MM.1S (cell line): ENCODE results near the gene CLCN4.

Source experiments
- EZH2 ChIP-seq: fragments of 300-600 bp; sonication (generic); optimal IDR thresholded peaks from 2 replicates; pipeline ENCODE3; 2017; ENCODE audit warnings: low read depth, mild to moderate bottlenecking, antibody characterized with exemption, low read length, mixed read lengths
- EZH2phosphoT487 ChIP-seq: fragments of 300-600 bp; sonication (generic); IDR thresholded peaks from 2 replicates; pipeline ENCODE4 v1.6.1; 2018; ENCODE audit warnings: antibody characterized with exemption, low read length
- TF ChIP-seq, protein P1 (sequence below): fragments of 300-600 bp; sonication (generic); IDR thresholded peaks from 2 replicates; pipeline ENCODE4 v1.5.1; 2016; ENCODE audit warnings: antibody characterized with exemption, low read length, mixed read lengths

- TF ChIP-seq, protein P1, sequence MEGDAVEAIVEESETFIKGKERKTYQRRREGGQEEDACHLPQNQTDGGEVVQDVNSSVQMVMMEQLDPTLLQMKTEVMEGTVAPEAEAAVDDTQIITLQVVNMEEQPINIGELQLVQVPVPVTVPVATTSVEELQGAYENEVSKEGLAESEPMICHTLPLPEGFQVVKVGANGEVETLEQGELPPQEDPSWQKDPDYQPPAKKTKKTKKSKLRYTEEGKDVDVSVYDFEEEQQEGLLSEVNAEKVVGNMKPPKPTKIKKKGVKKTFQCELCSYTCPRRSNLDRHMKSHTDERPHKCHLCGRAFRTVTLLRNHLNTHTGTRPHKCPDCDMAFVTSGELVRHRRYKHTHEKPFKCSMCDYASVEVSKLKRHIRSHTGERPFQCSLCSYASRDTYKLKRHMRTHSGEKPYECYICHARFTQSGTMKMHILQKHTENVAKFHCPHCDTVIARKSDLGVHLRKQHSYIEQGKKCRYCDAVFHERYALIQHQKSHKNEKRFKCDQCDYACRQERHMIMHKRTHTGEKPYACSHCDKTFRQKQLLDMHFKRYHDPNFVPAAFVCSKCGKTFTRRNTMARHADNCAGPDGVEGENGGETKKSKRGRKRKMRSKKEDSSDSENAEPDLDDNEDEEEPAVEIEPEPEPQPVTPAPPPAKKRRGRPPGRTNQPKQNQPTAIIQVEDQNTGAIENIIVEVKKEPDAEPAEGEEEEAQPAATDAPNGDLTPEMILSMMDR, result no peak
- TF ChIP-seq EZH2 (no peak), EZH2phosphoT487 (no peak)
Observed at GRCh38 chrX:10129229-10129628, 27.5 kb upstream of the CLCN4 start.
